ENCODE data around the gene GPN1.

GPN1 gene

DNA sequence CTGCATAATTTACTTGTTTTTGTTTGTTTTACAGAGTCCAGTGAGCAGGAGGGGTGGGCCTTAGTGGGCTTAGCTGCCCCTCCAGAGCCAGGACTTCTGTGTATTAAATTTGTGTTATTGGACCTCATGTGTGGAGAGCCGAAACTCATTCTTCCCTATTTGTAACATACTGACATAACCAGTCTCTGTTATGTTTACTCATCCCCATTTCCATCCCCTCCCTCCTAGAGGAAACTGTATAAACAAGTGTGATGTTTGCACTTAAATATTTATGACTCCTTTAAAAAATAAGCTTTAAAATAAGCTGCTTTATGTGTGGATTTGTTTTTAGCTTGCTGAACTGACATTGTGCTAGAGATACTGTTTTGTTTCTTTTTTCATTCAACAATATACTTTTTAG is 32.2 kb upstream of the GPN1 start:
- Mint-ChIP-seq H3K36me3 (ENCODE audit: low read depth) (peaks cover 83% of the 10 kb centered on the region), H3K9me3 (peaks cover 50% of the 10 kb centered on the region), H3K4me3 (no peak overlapping the region), H3K4me1 (no peaks in the 10 kb centered on the region), H3K27ac (no peak overlapping the region), H3K27me3 (ENCODE audit: low read depth, poor library complexity) (no peaks in the 10 kb centered on the region)
- DNase-seq = no peak
- TF ChIP-seq, protein P1, sequence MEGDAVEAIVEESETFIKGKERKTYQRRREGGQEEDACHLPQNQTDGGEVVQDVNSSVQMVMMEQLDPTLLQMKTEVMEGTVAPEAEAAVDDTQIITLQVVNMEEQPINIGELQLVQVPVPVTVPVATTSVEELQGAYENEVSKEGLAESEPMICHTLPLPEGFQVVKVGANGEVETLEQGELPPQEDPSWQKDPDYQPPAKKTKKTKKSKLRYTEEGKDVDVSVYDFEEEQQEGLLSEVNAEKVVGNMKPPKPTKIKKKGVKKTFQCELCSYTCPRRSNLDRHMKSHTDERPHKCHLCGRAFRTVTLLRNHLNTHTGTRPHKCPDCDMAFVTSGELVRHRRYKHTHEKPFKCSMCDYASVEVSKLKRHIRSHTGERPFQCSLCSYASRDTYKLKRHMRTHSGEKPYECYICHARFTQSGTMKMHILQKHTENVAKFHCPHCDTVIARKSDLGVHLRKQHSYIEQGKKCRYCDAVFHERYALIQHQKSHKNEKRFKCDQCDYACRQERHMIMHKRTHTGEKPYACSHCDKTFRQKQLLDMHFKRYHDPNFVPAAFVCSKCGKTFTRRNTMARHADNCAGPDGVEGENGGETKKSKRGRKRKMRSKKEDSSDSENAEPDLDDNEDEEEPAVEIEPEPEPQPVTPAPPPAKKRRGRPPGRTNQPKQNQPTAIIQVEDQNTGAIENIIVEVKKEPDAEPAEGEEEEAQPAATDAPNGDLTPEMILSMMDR (IDR thresholded peaks at IDR 0.05) = no peak

DNA sequence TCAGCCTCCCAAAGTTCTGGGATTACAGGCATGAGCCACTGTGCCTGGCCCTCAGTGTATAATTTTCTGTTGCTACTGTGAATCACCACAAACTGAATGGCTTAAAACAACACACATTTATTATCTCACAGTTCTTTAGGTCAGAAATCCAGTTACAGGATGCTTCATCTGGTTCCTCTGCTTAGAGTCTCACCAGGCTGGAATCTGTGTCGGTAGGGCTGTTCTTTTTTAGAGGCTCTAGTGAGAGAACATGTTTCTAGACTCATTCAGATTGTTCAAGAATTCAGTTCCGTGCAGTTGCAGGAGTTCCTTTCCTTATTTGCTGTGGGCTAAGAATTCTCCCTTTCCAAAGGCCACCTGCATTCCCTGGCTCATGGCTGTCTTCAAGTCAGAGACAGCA is 22.2 kb upstream of the GPN1 start:
- no peak for DNase-seq
- H3K27me3 Mint-ChIP-seq (ENCODE audit: low read depth, poor library complexity) = no peaks in the 10 kb centered on the region
- H3K36me3 Mint-ChIP-seq (ENCODE audit: low read depth) = peaks cover 66% of the 10 kb centered on the region
- H3K27ac Mint-ChIP-seq = no peak overlapping the region
- TF ChIP-seq, protein P1 (IDR thresholded peaks at IDR 0.05) = no peak
- H3K9me3 Mint-ChIP-seq = no peaks in the 10 kb centered on the region
- H3K4me1 Mint-ChIP-seq = no peaks in the 10 kb centered on the region
- no peak overlapping the region for H3K4me3 Mint-ChIP-seq

DNA sequence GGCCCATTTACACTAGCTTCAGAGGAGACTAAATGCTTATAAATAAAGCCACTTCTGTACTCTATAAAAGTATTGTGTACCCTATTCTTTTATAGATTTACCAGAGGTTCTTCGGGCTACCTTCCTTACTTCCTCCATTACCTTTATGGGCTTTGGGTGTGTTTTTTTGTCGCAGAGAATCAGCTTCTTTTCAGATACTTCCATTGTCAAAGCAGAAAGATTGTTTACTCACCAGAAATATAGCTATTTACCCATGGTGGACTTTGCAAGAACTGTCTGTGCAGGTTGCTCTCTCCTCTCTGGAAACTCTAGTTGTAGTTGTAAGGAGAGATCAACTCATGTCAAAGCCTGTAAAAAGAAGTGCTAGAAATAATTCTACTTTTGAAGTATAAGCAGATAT is 14.9 kb upstream of the GPN1 start:
- Mint-ChIP-seq H3K27me3 (ENCODE audit: low read depth, poor library complexity) (no peaks in the 10 kb centered on the region), H3K36me3 (ENCODE audit: low read depth) (peaks cover 61% of the 10 kb centered on the region), H3K9me3 (no peaks in the 10 kb centered on the region), H3K27ac (no peak overlapping the region), H3K4me1 (no peaks in the 10 kb centered on the region), H3K4me3 (no peak overlapping the region)
- TF ChIP-seq, protein P1 (IDR thresholded peaks at IDR 0.05) = no peak
- no peak for DNase-seq

DNA sequence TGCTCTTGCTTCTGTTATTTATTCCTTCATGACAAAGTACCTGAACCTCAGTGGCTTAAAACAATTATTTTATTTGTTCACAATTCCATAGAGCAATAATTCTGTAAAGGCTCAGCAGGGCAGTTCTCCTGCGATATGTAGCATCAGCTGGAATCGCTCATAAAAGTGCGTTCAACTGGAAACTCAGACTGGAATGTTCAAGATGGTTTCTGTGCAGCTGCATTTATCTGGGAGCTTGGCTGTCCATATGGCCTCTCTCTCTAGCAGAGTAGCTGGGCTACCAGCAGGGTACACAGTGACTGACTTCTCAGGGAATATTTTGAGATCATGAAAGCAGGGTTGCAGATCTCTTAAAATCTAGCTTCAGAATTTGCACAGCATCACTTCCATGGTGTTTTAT is 13.5 kb upstream of the GPN1 start:
- Mint-ChIP-seq H3K4me1 (no peaks in the 10 kb centered on the region), H3K4me3 (no peak overlapping the region), H3K36me3 (ENCODE audit: low read depth) (peaks cover 67% of the 10 kb centered on the region), H3K27ac (no peak overlapping the region), H3K9me3 (no peaks in the 10 kb centered on the region), H3K27me3 (ENCODE audit: low read depth, poor library complexity) (no peaks in the 10 kb centered on the region)
- TF ChIP-seq, protein P1 (IDR thresholded peaks at IDR 0.05) = no peak
- no peak for DNase-seq

DNA sequence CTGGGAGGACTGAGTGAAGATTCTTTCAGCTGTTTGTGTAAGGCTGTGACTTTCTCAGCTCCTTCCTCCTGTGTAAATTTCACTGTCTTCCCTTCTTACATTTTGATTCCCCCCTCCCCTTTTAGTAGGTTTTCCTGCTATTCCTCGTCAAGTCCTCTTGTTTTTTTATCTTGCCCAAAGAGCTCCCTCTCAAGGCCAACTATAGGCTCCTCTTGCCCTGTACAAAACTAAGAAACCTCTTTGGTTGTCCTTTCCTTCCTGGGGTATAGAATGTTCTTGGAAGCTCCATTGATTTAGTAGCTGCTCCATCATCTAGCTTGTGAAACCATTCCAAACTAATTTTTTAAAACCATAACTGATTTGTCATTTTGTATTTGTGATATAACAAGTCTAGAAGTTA is 7.3 kb upstream of the GPN1 start:
- TF ChIP-seq, protein P1 (IDR thresholded peaks at IDR 0.05) = no peak
- peak overlapping the region; percentile 1 for H3K27ac Mint-ChIP-seq
- no peaks in the 10 kb centered on the region for H3K9me3 Mint-ChIP-seq
- H3K4me1 Mint-ChIP-seq = no peaks in the 10 kb centered on the region
- H3K36me3 Mint-ChIP-seq (ENCODE audit: low read depth) = peaks cover 53% of the 10 kb centered on the region
- DNase-seq = no peak
- H3K4me3 Mint-ChIP-seq = no peak overlapping the region
- no peaks in the 10 kb centered on the region for H3K27me3 Mint-ChIP-seq (ENCODE audit: low read depth, poor library complexity)

DNA sequence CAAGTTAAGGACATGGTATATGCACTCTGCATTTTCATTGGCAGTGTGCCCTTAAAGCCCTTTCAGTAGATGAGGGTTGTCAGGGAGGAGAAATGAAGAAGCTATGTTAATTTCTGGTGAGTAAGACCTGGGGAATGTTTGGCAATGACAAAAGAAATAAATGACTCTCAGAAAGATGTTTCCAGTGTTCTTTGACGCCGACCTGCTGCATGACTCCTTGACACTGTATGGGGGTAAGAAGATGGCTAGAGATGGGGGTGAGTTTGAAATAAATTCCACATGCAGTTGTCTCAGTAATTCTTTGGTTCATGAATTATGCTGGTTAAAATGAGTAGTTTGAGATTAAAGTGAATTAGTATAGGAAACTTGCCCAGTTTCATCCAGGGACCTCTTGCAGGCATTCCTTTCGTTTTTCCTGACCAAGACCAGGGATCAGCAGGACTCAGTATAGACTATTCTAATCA is 5.9 kb upstream of the GPN1 start:
- no peaks in the 10 kb centered on the region for H3K9me3 Mint-ChIP-seq
- no peak overlapping the region for H3K4me3 Mint-ChIP-seq
- H3K27ac Mint-ChIP-seq = no peak overlapping the region
- DNase-seq = no peak
- peaks cover 42% of the 10 kb centered on the region for H3K36me3 Mint-ChIP-seq (ENCODE audit: low read depth)
- no peaks in the 10 kb centered on the region for H3K27me3 Mint-ChIP-seq (ENCODE audit: low read depth, poor library complexity)
- TF ChIP-seq, protein P1 (IDR thresholded peaks at IDR 0.05) = no peak
- H3K4me1 Mint-ChIP-seq = no peaks in the 10 kb centered on the region

Data from nephron progenitor cell (in vitro differentiated cells).